Lung (tissue), 12 donors: Measurements from ENCODE around the gene ENTPD6. TPM values are rescaled to one million over a fixed set of nuclear protein-coding genes. Genes with fewer than 3 reads are reported as not detected.

Source experiments
- ATAC-seq: fragments of 200-7000 bp; cut with Tn5 transposase; one replicate; pipeline ENCODE4 v1.9.1; 2020; ENCODE audit warnings: moderate number of reproducible peaks; ENCODE audit not compliant: insufficient read depth, low FRiP score
- DNase-seq, 3 donors: peaks; one replicate each; pipeline ENCODE4 v3.0.0-alpha.2; 2013 to 2017
- H3K27ac ChIP-seq, 2 donors: one replicate each; pipeline ENCODE4 v1.5.1; 2013; ENCODE audit warnings: mild to moderate bottlenecking in 2 of 2, moderate library complexity in 2 of 2, control low read depth in 1 of 2, inconsistent platforms in 1 of 2, low read depth in 1 of 2, low read length in 1 of 2
- H3K27me3 ChIP-seq, 3 donors: one replicate each; pipeline ENCODE4 v1.5.1; 2013; ENCODE audit warnings: low read length in 2 of 3; ENCODE audit not compliant: control insufficient read depth in 3 of 3, insufficient read depth in 3 of 3
- H3K36me3 ChIP-seq, 4 donors: one replicate each; pipeline ENCODE4 v1.5.1; 2013; ENCODE audit warnings: low read length in 4 of 4, mild to moderate bottlenecking in 1 of 4, moderate library complexity in 1 of 4; ENCODE audit not compliant: control insufficient read depth in 4 of 4, insufficient read depth in 4 of 4
- H3K4me1 ChIP-seq, 5 donors: one replicate each; pipeline ENCODE4 v1.5.1; 2013; ENCODE audit warnings: low read length in 5 of 5, mild to moderate bottlenecking in 2 of 5, moderate library complexity in 1 of 5; ENCODE audit not compliant: control insufficient read depth in 5 of 5, insufficient read depth in 5 of 5
- H3K4me3 ChIP-seq: one replicate; pipeline ENCODE4 v1.5.1; 2013; ENCODE audit warnings: mild to moderate bottlenecking, control low read depth, moderate library complexity
- H3K9ac ChIP-seq, 2 donors: one replicate each; pipeline ENCODE4 v1.5.1; 2013; ENCODE audit warnings: low read length in 2 of 2, control low read depth in 1 of 2; ENCODE audit not compliant: insufficient read depth in 1 of 2
- H3K9me3 ChIP-seq, 4 donors: one replicate each; pipeline ENCODE4 v1.5.1; 2013; ENCODE audit warnings: low read length in 3 of 4, mild to moderate bottlenecking in 1 of 4, moderate library complexity in 1 of 4; ENCODE audit not compliant: control insufficient read depth in 4 of 4, insufficient read depth in 3 of 4
- CTCF ChIP-seq: IDR thresholded peaks from 2 replicates; pipeline ENCODE4 v1.5.1; 2012; ENCODE audit warnings: mild to moderate bottlenecking; ENCODE audit errors: control extremely low read depth, extremely low read depth
- WGBS, 2 donors: extraction: QIAGEN DNeasy Blood & Tissue Kit; methylation state at CpG; one replicate each; pipeline ENCODE4 v1.1.7; 2013; 5-methylcytosine and 5-hydroxymethylcytosine counted together
- polyA plus RNA-seq, 2 donors: library from polyadenylated mRNA; stranded (reverse); fragments of 200-250 nt; gene quantifications; one replicate each; pipeline ENCODE4 v1.2.1, GENCODE V29; 2013
- total RNA-seq, 2 donors: library from RNA; depleted of rRNA in 1 of 2; stranded (reverse); fragments of >200 nt in 1 of 2; gene quantifications; one replicate each; pipeline ENCODE4 v1.2.1, GENCODE V29; 2014 to 2021
- donor health status: control.
- donor health status: control.
- donor health status: Bipolar disorder and iron deficiency.
- donor health status: healthy.
- donor health status: DM: yes; HTN: yes; CAD: no.

ENTPD6 gene
- total and polyA plus RNA-seq, 4 donors, result 33.8 to 78.8 (median 52.2) TPM

GRCh38 chr20:25193843-25194242 is 1.7 kb upstream of the ENTPD6 start:
- Histone ChIP-seq H3K9me3 (no peaks in the 10 kb centered on the region), H3K4me1 (peaks cover 0 to 11% (median 0%) of the 10 kb centered on the region in 5 donors), H3K9ac (no peak overlapping the region), H3K36me3 (no peaks in the 10 kb centered on the region), H3K27me3 (peaks cover 0 to 3% (median 0%) of the 10 kb centered on the region in 3 donors), H3K4me3 (no peak overlapping the region), H3K27ac (no peak overlapping the region)
- 41 to 60% methylated on average over 2 of the region's 2 CpGs for WGBS, 2 donors
- DNase-seq (no peak), ATAC-seq (no peak)
- TF ChIP-seq CTCF, result no peak

- Histone ChIP-seq H3K9ac (no peak overlapping the region), H3K9me3 (no peaks in the 10 kb centered on the region), H3K27ac (peak overlapping the region in 1 of 2 donors; percentile 88), H3K4me3 (no peak overlapping the region), H3K4me1 (peaks cover 0 to 12% (median 0%) of the 10 kb centered on the region in 5 donors), H3K27me3 (peaks cover 0 to 3% (median 0%) of the 10 kb centered on the region in 3 donors), H3K36me3 (no peaks in the 10 kb centered on the region)
- WGBS, 2 donors, result 89 to 95% methylated on average over 18 of the region's 18 CpGs
- TF ChIP-seq CTCF, result no peak
- DNase-seq, result no peak
- ATAC-seq, result no peak
These were observed 1.1 kb upstream of the ENTPD6 start for GRCh38 chr20:25194333-25194972.

GRCh38 chr20:25195962-25196785 is 662 bp downstream of the ENTPD6 start:
- Histone ChIP-seq H3K27ac (peak overlapping the region; percentile 88 to 98), H3K9ac (peak overlapping the region; percentile 74 to 80), H3K27me3 (no peaks in the 10 kb centered on the region), H3K4me3 (peak overlapping the region; percentile 57), H3K4me1 (peaks cover 0 to 12% (median 0%) of the 10 kb centered on the region in 5 donors), H3K9me3 (no peaks in the 10 kb centered on the region), H3K36me3 (no peaks in the 10 kb centered on the region)
- DNase-seq (peak; percentile 16 to 46 (median 28)), ATAC-seq (peak; percentile 42)
- 5 to 6% methylated on average over 39 of the region's 39 CpGs for WGBS, 2 donors
- TF ChIP-seq CTCF, result no peak
